ENCODE results near the gene CTSW.

Gene CTSW

GRCh38 chr11:65899356-65900124 is 19.9 kb downstream of the CTSW start:
- no peak for DNase-seq

GRCh38 chr11:65900125-65900898 is 20.7 kb downstream of the CTSW start, which contains the start of gene FOSL1:
FOSL1 (minus strand) TSS chr11:65900388; CDS start chr11:65900339, 49 bp downstream.
- DNase-seq: peak in 30 of 56 donors; percentile 15 to 80 (median 48)

- no peak for DNase-seq
Measured at GRCh38 chr11:65900899-65901180, 21.2 kb downstream of the CTSW start.

- no peak for DNase-seq
Measured at GRCh38 chr11:65903068-65903481, 23.4 kb downstream of the CTSW start.

GRCh38 chr11:65903715-65904114 is 24.1 kb downstream of the CTSW start:
- DNase-seq: no peak

GRCh38 chr11:65906602-65907001 is 27.0 kb downstream of the CTSW start:
- no peak for DNase-seq

- DNase-seq: no peak
Measured at GRCh38 chr11:65907878-65908277, 28.2 kb downstream of the CTSW start.

GRCh38 chr11:65911682-65912568 is 32.3 kb downstream of the CTSW start:
- no peak for DNase-seq

- DNase-seq: no peak
Measured at GRCh38 chr11:65912845-65913244, 33.2 kb downstream of the CTSW start.

- DNase-seq: peak in 1 of 56 donors; percentile 13
Measured at GRCh38 chr11:65915101-65915820, 35.6 kb downstream of the CTSW start.

GRCh38 chr11:65915821-65916251 is 36.2 kb downstream of the CTSW start:
- peak in 13 of 56 donors; percentile 3 to 88 (median 29) for DNase-seq

- DNase-seq: no peak
Measured at GRCh38 chr11:65916391-65916790, 36.8 kb downstream of the CTSW start.

- DNase-seq: no peak
Measured at GRCh38 chr11:65917077-65917433, 37.4 kb downstream of the CTSW start.

GRCh38 chr11:65917434-65918210 is 38.0 kb downstream of the CTSW start:
- no peak for DNase-seq

GRCh38 chr11:65918211-65919140 is 38.8 kb downstream of the CTSW start, which contains the start of gene C11orf68:
C11orf68 (minus strand) TSS chr11:65919062; CDS start chr11:65919031, 31 bp downstream.
- no peak for DNase-seq

GRCh38 chr11:65919141-65919572 is 39.5 kb downstream of the CTSW start, which contains the start of gene DRAP1:
DRAP1 (plus strand) TSS chr11:65919426; CDS start chr11:65919502, 76 bp downstream.
- peak; percentile 71 to 100 (median 98) for DNase-seq

GRCh38 chr11:65919573-65920371 is 40.1 kb downstream of the CTSW start:
- DNase-seq: peak in 8 of 56 donors; percentile 12 to 66 (median 46)

- no peak for DNase-seq
Measured at GRCh38 chr11:65920372-65920802, 40.8 kb downstream of the CTSW start.

Measured in amygdala (tissue), 56 donors.